ENCODE data around the gene SMIM43. TPM values are rescaled to one million over a fixed set of nuclear protein-coding genes. Genes with fewer than 3 reads are reported as not detected.

Gene SMIM43
- total and polyA plus RNA-seq, 2 donors: 0.24 to 0.43 TPM

GRCh38 chr4:121786221-121786620, 21.3 kb upstream of the SMIM43 start:
- H3K27me3 ChIP-seq (ENCODE audit: control insufficient read depth in 2 of 2, insufficient read depth in 1 of 2, low read length in 1 of 2): peaks cover 0 to 17% of the 10 kb centered on the region in 2 donors
- no peaks in the 10 kb centered on the region for H3K36me3 ChIP-seq (ENCODE audit: control insufficient read depth in 2 of 2, insufficient read depth in 2 of 2, low read length in 1 of 2)
- WGBS: 92% methylated on average over 2 of the region's 2 CpGs
- H3K27ac ChIP-seq (ENCODE audit: low read depth in 1 of 2, low read length in 1 of 2): no peak overlapping the region
- H3K4me3 ChIP-seq (ENCODE audit: low read length in 2 of 2): no peak overlapping the region
- no peaks in the 10 kb centered on the region for H3K4me1 ChIP-seq (ENCODE audit: control insufficient read depth in 2 of 2, insufficient read depth in 2 of 2, low read length in 2 of 2)
- no peak for DNase-seq (ENCODE audit: low read depth in 6 of 9, low spot score in 9 of 9)
- no peaks in the 10 kb centered on the region for H3K9me3 ChIP-seq (ENCODE audit: control insufficient read depth in 2 of 2, insufficient read depth in 1 of 2, low read length in 1 of 2)

GRCh38 chr4:121785479-121785878, 20.5 kb upstream of the SMIM43 start:
- 96% methylated on average over 4 of the region's 4 CpGs for WGBS
- Histone ChIP-seq H3K27ac (ENCODE audit: low read depth in 1 of 2, low read length in 1 of 2) (no peak overlapping the region), H3K27me3 (ENCODE audit: control insufficient read depth in 2 of 2, insufficient read depth in 1 of 2, low read length in 1 of 2) (peaks cover 0 to 17% of the 10 kb centered on the region in 2 donors), H3K4me1 (ENCODE audit: control insufficient read depth in 2 of 2, insufficient read depth in 2 of 2, low read length in 2 of 2) (no peaks in the 10 kb centered on the region), H3K9me3 (ENCODE audit: control insufficient read depth in 2 of 2, insufficient read depth in 1 of 2, low read length in 1 of 2) (no peaks in the 10 kb centered on the region), H3K36me3 (ENCODE audit: control insufficient read depth in 2 of 2, insufficient read depth in 2 of 2, low read length in 1 of 2) (no peaks in the 10 kb centered on the region), H3K4me3 (ENCODE audit: low read length in 2 of 2) (no peak overlapping the region)
- DNase-seq (ENCODE audit: low read depth in 6 of 9, low spot score in 9 of 9): no peak

DNA sequence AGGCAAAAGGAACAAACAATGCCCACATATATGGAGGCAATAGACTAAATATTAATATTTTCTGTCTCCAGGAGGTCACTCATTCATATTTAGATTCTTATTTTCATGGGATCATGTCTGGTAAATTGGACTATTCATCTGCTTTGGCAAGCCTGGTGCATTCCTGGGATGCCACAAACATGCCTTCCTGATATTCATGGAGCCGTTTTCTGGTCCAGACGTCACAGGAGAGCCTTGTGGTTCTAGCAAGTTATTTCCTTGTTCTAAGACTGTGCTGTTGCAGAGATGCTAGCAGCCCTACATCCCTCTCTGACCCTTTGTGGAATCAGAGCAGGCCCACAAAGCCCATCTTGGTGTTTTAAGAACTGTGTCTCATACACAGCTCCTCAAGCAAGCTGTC, 20.0 kb upstream of the SMIM43 start:
- Histone ChIP-seq H3K27me3 (ENCODE audit: control insufficient read depth in 2 of 2, insufficient read depth in 1 of 2, low read length in 1 of 2) (peaks cover 0 to 19% of the 10 kb centered on the region in 2 donors), H3K4me3 (ENCODE audit: low read length in 2 of 2) (no peak overlapping the region), H3K36me3 (ENCODE audit: control insufficient read depth in 2 of 2, insufficient read depth in 2 of 2, low read length in 1 of 2) (no peaks in the 10 kb centered on the region), H3K9me3 (ENCODE audit: control insufficient read depth in 2 of 2, insufficient read depth in 1 of 2, low read length in 1 of 2) (no peaks in the 10 kb centered on the region), H3K4me1 (ENCODE audit: control insufficient read depth in 2 of 2, insufficient read depth in 2 of 2, low read length in 2 of 2) (no peaks in the 10 kb centered on the region), H3K27ac (ENCODE audit: low read depth in 1 of 2, low read length in 1 of 2) (no peak overlapping the region)
- WGBS: 92% methylated on average over 2 of the region's 2 CpGs
- no peak for DNase-seq (ENCODE audit: low read depth in 6 of 9, low spot score in 9 of 9)

DNA sequence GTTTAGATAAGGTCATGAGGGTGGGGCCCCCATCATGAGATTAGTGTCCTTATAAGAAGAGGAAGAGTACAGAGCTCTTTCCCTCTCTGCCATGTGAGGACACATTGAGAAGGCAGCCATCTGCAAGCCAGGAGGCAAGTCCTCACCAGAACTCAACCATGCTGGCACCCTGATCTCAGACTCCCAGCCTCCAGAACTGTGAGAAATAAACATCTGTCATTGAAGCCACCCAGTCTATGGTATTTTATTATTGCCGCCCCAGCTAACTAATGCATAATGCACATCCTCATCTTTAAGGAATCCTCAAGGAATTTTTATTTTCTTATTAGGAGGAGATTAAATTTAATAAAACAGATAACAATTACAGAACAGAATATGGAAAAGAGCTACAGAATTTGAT, 19.4 kb upstream of the SMIM43 start:
- H3K4me3 ChIP-seq (ENCODE audit: low read length in 2 of 2): no peak overlapping the region
- H3K27ac ChIP-seq (ENCODE audit: low read depth in 1 of 2, low read length in 1 of 2): no peak overlapping the region
- peaks cover 0 to 20% of the 10 kb centered on the region in 2 donors for H3K27me3 ChIP-seq (ENCODE audit: control insufficient read depth in 2 of 2, insufficient read depth in 1 of 2, low read length in 1 of 2)
- WGBS: 55% methylated on average over 1 of the region's 1 CpG
- no peak for DNase-seq (ENCODE audit: low read depth in 6 of 9, low spot score in 9 of 9)
- H3K9me3 ChIP-seq (ENCODE audit: control insufficient read depth in 2 of 2, insufficient read depth in 1 of 2, low read length in 1 of 2): no peaks in the 10 kb centered on the region
- no peaks in the 10 kb centered on the region for H3K36me3 ChIP-seq (ENCODE audit: control insufficient read depth in 2 of 2, insufficient read depth in 2 of 2, low read length in 1 of 2)
- no peaks in the 10 kb centered on the region for H3K4me1 ChIP-seq (ENCODE audit: control insufficient read depth in 2 of 2, insufficient read depth in 2 of 2, low read length in 2 of 2)

- Histone ChIP-seq H3K36me3 (ENCODE audit: control insufficient read depth in 2 of 2, insufficient read depth in 2 of 2, low read length in 1 of 2) (no peaks in the 10 kb centered on the region), H3K27me3 (ENCODE audit: control insufficient read depth in 2 of 2, insufficient read depth in 1 of 2, low read length in 1 of 2) (peaks cover 0 to 16% of the 10 kb centered on the region in 2 donors), H3K27ac (ENCODE audit: low read depth in 1 of 2, low read length in 1 of 2) (no peak overlapping the region), H3K9me3 (ENCODE audit: control insufficient read depth in 2 of 2, insufficient read depth in 1 of 2, low read length in 1 of 2) (no peaks in the 10 kb centered on the region), H3K4me1 (ENCODE audit: control insufficient read depth in 2 of 2, insufficient read depth in 2 of 2, low read length in 2 of 2) (no peaks in the 10 kb centered on the region), H3K4me3 (ENCODE audit: low read length in 2 of 2) (no peak overlapping the region)
- DNase-seq (ENCODE audit: low read depth in 6 of 9, low spot score in 9 of 9): no peak
- WGBS: 92% methylated on average over 1 of the region's 1 CpG
Measured at GRCh38 chr4:121783210-121783609, 18.2 kb upstream of the SMIM43 start.

DNA sequence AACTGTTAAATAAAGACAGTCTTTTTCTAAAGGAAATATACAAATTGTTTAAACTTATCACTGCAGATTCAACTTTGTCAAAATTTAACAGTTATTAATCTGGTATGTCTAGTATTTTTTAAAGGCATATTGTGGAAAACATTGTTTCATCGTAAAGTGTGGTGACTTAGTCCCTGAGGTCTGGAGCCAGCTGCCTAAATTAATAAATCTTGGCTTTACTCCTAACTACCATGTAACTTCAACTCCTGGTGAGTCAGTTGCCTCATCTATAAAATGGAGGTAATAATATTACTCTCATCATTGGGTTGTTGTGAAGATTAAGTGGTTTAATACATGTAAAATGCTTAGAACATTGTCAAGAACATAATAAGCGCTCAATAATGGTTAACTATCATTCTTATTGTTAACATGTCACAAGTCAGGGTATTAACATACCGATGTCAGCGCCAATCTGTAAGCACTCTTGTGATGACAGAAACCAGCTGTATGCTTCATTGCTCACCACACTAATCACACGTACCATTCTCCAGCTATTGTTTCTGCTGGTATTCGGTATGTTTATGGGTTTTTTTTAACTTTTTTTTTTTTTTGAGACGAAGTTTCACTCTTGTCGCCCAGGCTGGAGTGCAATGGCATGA, 14.1 kb upstream of the SMIM43 start:
- WGBS: 97% methylated on average over 8 of the region's 8 CpGs
- H3K4me1 ChIP-seq (ENCODE audit: control insufficient read depth in 2 of 2, insufficient read depth in 2 of 2, low read length in 2 of 2): no peaks in the 10 kb centered on the region
- no peaks in the 10 kb centered on the region for H3K9me3 ChIP-seq (ENCODE audit: control insufficient read depth in 2 of 2, insufficient read depth in 1 of 2, low read length in 1 of 2)
- no peak overlapping the region for H3K4me3 ChIP-seq (ENCODE audit: low read length in 2 of 2)
- no peak for DNase-seq (ENCODE audit: low read depth in 6 of 9, low spot score in 9 of 9)
- H3K36me3 ChIP-seq (ENCODE audit: control insufficient read depth in 2 of 2, insufficient read depth in 2 of 2, low read length in 1 of 2): no peaks in the 10 kb centered on the region
- peaks cover 0 to 5% of the 10 kb centered on the region in 2 donors for H3K27me3 ChIP-seq (ENCODE audit: control insufficient read depth in 2 of 2, insufficient read depth in 1 of 2, low read length in 1 of 2)
- no peak overlapping the region for H3K27ac ChIP-seq (ENCODE audit: low read depth in 1 of 2, low read length in 1 of 2)

- no peaks in the 10 kb centered on the region for H3K36me3 ChIP-seq (ENCODE audit: control insufficient read depth in 2 of 2, insufficient read depth in 2 of 2, low read length in 1 of 2)
- DNase-seq (ENCODE audit: low read depth in 6 of 9, low spot score in 9 of 9): no peak
- 67% methylated on average over 3 of the region's 3 CpGs for WGBS
Measured at GRCh38 chr4:121777625-121778024, 12.7 kb upstream of the SMIM43 start.

DNA sequence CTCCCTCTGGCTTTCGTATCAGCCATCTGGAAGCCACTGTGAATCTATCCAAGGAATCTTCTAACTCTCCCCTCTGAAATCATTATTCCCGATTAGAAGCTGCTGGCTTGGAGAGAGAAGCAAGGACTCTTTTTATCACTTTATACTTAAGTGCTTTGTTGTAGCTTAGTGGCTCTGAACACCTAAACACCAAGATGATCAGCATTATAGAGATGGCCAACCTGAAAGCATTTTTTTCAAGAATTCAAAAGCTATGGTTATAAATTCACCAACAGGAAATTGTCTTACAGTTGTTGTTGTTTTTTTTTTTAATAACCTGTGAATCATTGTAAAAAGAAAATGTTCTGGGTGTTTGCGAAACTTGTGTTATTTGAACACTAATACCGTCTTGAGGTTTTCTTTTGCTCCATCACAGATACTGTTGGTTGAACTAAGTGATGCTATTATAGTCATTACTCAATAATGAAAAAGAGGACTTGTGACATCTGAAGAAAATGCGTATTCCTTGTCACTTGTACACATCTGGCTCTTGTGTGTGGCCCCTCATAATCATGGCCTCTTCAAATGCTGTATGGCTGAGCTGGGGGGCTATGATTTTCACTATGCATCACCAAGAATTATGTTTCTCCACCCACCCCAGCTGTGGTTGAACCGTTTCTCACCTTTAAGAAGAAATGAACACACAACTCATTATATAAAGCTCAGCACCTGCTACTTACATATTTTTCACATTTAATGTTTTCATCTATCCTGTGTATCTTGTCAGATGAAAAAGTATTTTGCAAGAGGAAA, 11.8 kb upstream of the SMIM43 start:
- Histone ChIP-seq H3K36me3 (ENCODE audit: control insufficient read depth in 2 of 2, insufficient read depth in 2 of 2, low read length in 1 of 2) (no peaks in the 10 kb centered on the region), H3K9me3 (ENCODE audit: control insufficient read depth in 2 of 2, insufficient read depth in 1 of 2, low read length in 1 of 2) (no peaks in the 10 kb centered on the region), H3K27ac (ENCODE audit: low read depth in 1 of 2, low read length in 1 of 2) (no peak overlapping the region), H3K4me1 (ENCODE audit: control insufficient read depth in 2 of 2, insufficient read depth in 2 of 2, low read length in 2 of 2) (no peaks in the 10 kb centered on the region), H3K4me3 (ENCODE audit: low read length in 2 of 2) (no peak overlapping the region), H3K27me3 (ENCODE audit: control insufficient read depth in 2 of 2, insufficient read depth in 1 of 2, low read length in 1 of 2) (peaks cover 0 to 3% of the 10 kb centered on the region in 2 donors)
- no peak for DNase-seq (ENCODE audit: low read depth in 6 of 9, low spot score in 9 of 9)
- WGBS: 94% methylated on average over 6 of the region's 6 CpGs

More at GRCh38 chr4:121777625-121778024, 12.7 kb upstream of the SMIM43 start:
- H3K27me3 ChIP-seq (ENCODE audit: control insufficient read depth in 2 of 2, insufficient read depth in 1 of 2, low read length in 1 of 2): peaks cover 0 to 3% of the 10 kb centered on the region in 2 donors
- H3K4me1 ChIP-seq (ENCODE audit: control insufficient read depth in 2 of 2, insufficient read depth in 2 of 2, low read length in 2 of 2): no peaks in the 10 kb centered on the region
- H3K4me3 ChIP-seq (ENCODE audit: low read length in 2 of 2): no peak overlapping the region
- no peaks in the 10 kb centered on the region for H3K9me3 ChIP-seq (ENCODE audit: control insufficient read depth in 2 of 2, insufficient read depth in 1 of 2, low read length in 1 of 2)
- H3K27ac ChIP-seq (ENCODE audit: low read depth in 1 of 2, low read length in 1 of 2): no peak overlapping the region

- no peaks in the 10 kb centered on the region for H3K36me3 ChIP-seq (ENCODE audit: control insufficient read depth in 2 of 2, insufficient read depth in 2 of 2, low read length in 1 of 2)
- H3K27me3 ChIP-seq (ENCODE audit: control insufficient read depth in 2 of 2, insufficient read depth in 1 of 2, low read length in 1 of 2): peaks cover 0 to 21% of the 10 kb centered on the region in 2 donors
- H3K9me3 ChIP-seq (ENCODE audit: control insufficient read depth in 2 of 2, insufficient read depth in 1 of 2, low read length in 1 of 2): peaks cover 0 to 1% of the 10 kb centered on the region in 2 donors
- H3K4me3 ChIP-seq (ENCODE audit: low read length in 2 of 2): no peak overlapping the region
- 90% methylated on average over 1 of the region's 1 CpG for WGBS
- no peaks in the 10 kb centered on the region for H3K4me1 ChIP-seq (ENCODE audit: control insufficient read depth in 2 of 2, insufficient read depth in 2 of 2, low read length in 2 of 2)
- H3K27ac ChIP-seq (ENCODE audit: low read depth in 1 of 2, low read length in 1 of 2): no peak overlapping the region
- no peak for DNase-seq (ENCODE audit: low read depth in 6 of 9, low spot score in 9 of 9)
Measured at GRCh38 chr4:121773883-121774282, 8.9 kb upstream of the SMIM43 start.

Measured in thymus (tissue), 11 donors.